ENCODE results near the gene COL5A3. TPM values are rescaled to one million over a fixed set of nuclear protein-coding genes. Genes with fewer than 3 reads are reported as not detected.
"Not testable (repeated sequence)": the region's sequence is repeated elsewhere in the genome, so short reads cannot be mapped to it uniquely, and the experiment has no call there.

COL5A3 gene
- total and polyA plus RNA-seq, 5 donors: 8.6 to 19.1 (median 13.5) TPM

DNA sequence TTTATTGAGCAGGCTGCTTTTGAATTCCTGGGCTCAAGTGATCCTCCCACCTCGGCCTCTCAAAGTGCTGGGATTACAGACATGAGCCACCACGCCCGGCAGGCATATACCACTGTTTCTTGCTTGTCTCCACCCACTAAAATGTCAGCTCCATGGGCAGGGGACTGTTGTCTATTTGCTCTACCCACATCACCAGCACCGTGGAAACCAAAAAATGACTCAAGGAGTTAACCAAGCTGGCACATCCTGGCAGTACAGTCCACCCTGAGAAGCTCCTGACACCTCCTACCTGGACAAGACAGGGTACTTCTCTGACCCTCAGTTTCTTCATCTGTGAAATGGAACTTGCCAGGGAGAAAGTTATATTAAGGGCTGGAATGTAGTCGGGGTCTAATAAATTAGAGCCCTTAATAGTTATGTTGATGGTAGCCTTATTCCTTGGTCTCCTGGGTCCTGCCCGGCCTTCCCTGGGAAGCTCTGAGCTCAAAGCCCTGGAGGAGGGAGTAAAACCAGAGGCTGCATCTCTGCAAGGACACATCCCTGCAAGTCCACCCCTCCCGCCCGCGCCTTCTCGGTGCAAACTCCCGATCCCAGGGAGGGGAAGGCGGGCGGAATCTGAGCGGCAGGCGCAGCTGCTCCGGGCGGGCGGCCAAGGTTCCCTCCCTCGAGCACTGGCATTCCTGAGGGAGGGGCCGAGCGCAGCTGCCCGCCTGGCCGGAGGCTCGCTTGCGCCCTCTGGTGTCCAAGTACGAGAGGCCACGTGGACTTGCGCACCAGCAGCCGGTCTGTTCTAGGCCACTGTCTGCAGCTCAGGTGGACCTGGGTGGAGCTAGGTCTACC, 17.1 kb upstream of the COL5A3 start:
- Histone ChIP-seq H3K9me3 (ENCODE audit: control insufficient read depth, low read length) (no peaks in the 10 kb centered on the region), H3K27ac (ENCODE audit: low read length) (no peak overlapping the region), H3K27me3 (ENCODE audit: control insufficient read depth, insufficient read depth) (no peaks in the 10 kb centered on the region), H3K4me1 (ENCODE audit: control insufficient read depth, insufficient read depth, low read length) (no peaks in the 10 kb centered on the region), H3K4me3 (ENCODE audit: low read length) (no peak overlapping the region)
- WGBS: 10% methylated on average over 29 of the region's 29 CpGs
- peak; percentile 97 to 99 (median 99) for DNase-seq
- peak; percentile 99 for ATAC-seq
- intact Hi-C loops (cut with DNase I): loop anchor here in 3 of 4 donors (2.0 to 5.0 kb wide), 3 partner anchors 93 to 97 kb away; no protein-coding TSS in a partner anchor

DNA sequence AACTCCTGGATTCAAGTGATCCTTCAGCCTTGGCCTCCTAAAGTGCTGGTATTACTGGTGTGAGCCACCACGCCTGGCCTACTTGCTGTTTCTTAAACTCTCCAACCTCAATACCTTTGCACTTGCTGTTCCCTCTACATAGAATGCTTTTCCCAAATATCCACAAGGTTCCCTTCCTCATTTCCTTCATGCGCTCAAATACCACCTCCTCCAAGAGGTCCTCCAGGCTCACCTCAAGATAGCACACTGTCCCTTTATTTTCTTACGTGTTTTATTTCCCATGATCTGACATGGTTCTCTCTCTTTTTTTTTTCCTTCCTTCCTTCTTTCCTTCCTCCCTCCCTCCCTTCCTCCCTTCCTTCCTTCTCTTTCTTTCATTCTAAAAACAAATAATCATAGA, 16.4 kb upstream of the COL5A3 start:
- no peaks in the 10 kb centered on the region for H3K9me3 ChIP-seq (ENCODE audit: control insufficient read depth, low read length)
- 83% methylated on average over 3 of the region's 3 CpGs for WGBS
- no peak overlapping the region for H3K4me3 ChIP-seq (ENCODE audit: low read length)
- no peak for ATAC-seq
- no peak overlapping the region for H3K27ac ChIP-seq (ENCODE audit: low read length)
- no peaks in the 10 kb centered on the region for H3K27me3 ChIP-seq (ENCODE audit: control insufficient read depth, insufficient read depth)
- no peaks in the 10 kb centered on the region for H3K4me1 ChIP-seq (ENCODE audit: control insufficient read depth, insufficient read depth, low read length)
- DNase-seq: no peak
- intact Hi-C loops (cut with DNase I): loop anchor here in 3 of 4 donors (2.0 to 5.0 kb wide), 3 partner anchors 92 to 96 kb away; no protein-coding TSS in a partner anchor

DNA sequence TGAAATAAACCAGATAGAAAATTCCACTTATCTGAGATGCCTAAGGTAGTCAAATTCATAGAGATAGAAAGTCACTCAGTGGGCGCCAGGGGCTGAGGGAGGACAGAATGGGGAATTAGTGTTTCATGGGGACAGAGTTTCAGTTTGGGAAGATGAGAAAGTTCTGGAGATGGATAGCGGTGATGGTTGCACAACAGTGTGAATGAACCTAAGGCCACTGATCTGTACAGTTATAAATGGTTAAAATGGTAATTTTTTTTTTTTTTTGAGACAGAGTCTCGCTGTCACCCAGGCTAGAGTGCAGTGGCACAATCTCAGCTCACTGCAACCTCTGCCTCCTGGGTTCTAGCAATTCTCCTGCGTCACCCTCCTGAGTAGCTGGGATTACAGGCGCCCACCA, 12.8 kb upstream of the COL5A3 start:
- H3K4me3 ChIP-seq (ENCODE audit: low read length); H3K9me3 ChIP-seq (ENCODE audit: control insufficient read depth, low read length); intact Hi-C loops (cut with DNase I); DNase-seq; H3K27ac ChIP-seq (ENCODE audit: low read length); ATAC-seq; H3K4me1 ChIP-seq (ENCODE audit: control insufficient read depth, insufficient read depth, low read length); H3K27me3 ChIP-seq (ENCODE audit: control insufficient read depth, insufficient read depth): not testable (repeated sequence)
- WGBS: 73% methylated on average over 5 of the region's 5 CpGs

DNA sequence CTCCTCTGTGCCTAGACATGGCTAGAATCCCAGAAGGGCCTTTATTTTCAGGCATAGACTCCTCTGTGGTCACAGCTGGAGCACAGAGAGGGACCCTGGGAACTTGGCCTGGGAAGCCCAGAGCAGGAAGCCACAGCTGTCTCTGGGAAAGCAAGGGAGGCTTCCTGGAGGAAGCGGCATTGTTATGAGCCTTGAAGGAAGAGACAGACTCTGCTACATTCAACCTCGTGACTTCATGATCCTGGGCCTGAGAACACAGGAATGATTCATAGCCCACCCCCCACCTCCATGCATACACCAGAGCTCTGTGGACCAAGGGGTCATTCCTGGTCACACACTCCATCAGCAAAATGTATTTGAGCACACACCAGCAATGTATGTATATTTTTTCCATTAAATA, 11.6 kb upstream of the COL5A3 start:
- H3K4me1 ChIP-seq (ENCODE audit: control insufficient read depth, insufficient read depth, low read length): no peaks in the 10 kb centered on the region
- ATAC-seq: no peak
- no peak overlapping the region for H3K4me3 ChIP-seq (ENCODE audit: low read length)
- DNase-seq: no peak
- no peaks in the 10 kb centered on the region for H3K9me3 ChIP-seq (ENCODE audit: control insufficient read depth, low read length)
- no peaks in the 10 kb centered on the region for H3K27me3 ChIP-seq (ENCODE audit: control insufficient read depth, insufficient read depth)
- WGBS: 69% methylated on average over 2 of the region's 2 CpGs
- H3K27ac ChIP-seq (ENCODE audit: low read length): no peak overlapping the region
- intact Hi-C loops (cut with DNase I): no loop called here

DNA sequence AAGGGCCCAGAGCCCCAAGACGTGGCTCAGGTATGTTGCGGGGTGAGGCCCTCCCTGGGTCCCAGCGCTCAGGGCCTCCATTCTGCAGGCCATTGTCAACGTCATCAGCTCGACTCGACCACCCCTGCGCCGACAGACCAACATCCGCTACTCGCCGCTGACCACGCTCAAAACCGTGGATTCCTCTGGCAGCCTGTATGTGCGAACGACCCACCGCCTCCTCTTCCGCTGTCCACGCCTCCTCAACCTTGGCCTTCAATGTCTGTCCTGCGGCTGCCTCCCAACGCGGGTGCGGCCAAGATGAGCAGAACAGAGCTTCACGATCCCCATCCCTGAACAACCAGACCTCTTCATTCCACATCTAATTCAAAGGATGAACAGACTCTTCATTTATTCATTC, 11.1 kb upstream of the COL5A3 start:
- no peaks in the 10 kb centered on the region for H3K4me1 ChIP-seq (ENCODE audit: control insufficient read depth, insufficient read depth, low read length)
- ATAC-seq: no peak
- DNase-seq: no peak
- no peaks in the 10 kb centered on the region for H3K9me3 ChIP-seq (ENCODE audit: control insufficient read depth, low read length)
- no peaks in the 10 kb centered on the region for H3K27me3 ChIP-seq (ENCODE audit: control insufficient read depth, insufficient read depth)
- H3K27ac ChIP-seq (ENCODE audit: low read length): no peak overlapping the region
- no peak overlapping the region for H3K4me3 ChIP-seq (ENCODE audit: low read length)
- WGBS: 86% methylated on average over 23 of the region's 23 CpGs
- intact Hi-C loops (cut with DNase I): no loop called here

DNA sequence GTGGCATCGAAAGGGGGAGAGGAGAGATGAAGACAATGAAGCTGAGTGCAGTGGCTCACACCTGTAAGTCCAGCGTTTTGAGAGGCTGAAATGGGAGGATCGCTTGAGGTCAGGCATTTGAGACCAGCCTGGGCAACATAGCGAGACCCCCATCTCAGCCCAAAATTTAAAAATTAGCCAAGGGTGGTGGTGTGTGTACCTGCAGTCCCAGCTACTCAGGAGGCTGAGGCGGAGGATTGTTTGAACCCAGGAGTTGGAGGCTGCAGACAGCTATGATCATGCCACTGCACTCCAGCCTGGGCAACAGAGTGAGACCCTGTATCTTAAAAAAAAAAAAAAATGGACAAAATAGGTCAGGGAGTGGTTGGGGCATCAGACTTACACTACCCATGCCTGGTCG, 10.5 kb upstream of the COL5A3 start:
- Histone ChIP-seq H3K4me3 (ENCODE audit: low read length) (no peak overlapping the region), H3K4me1 (ENCODE audit: control insufficient read depth, insufficient read depth, low read length) (no peaks in the 10 kb centered on the region), H3K27ac (ENCODE audit: low read length) (no peak overlapping the region), H3K9me3 (ENCODE audit: control insufficient read depth, low read length) (no peaks in the 10 kb centered on the region), H3K27me3 (ENCODE audit: control insufficient read depth, insufficient read depth) (no peaks in the 10 kb centered on the region)
- DNase-seq: no peak
- no peak for ATAC-seq
- intact Hi-C loops (cut with DNase I): no loop called here
- 79% methylated on average over 6 of the region's 6 CpGs for WGBS

DNA sequence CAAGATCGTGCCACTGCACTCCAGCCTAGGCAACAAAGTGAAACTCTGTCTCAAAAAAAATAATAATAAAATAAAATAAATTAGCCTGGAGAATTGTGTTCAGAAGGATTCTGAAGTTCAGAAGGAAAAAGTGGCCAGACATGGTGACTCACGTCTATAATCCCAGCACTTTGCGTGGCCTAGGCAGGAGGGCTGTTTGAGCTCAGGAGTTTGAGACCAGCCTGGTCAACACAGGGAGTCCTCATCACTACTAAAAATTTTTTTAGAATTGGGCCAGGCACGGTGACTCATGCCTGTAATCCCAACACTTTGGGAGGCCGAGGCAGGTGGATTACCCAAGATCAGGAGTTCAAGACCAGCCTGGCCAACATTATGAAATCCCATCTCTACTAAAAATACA, 8.9 kb upstream of the COL5A3 start:
- Histone ChIP-seq H3K27ac (ENCODE audit: low read length) (no peak overlapping the region), H3K9me3 (ENCODE audit: control insufficient read depth, low read length) (no peaks in the 10 kb centered on the region), H3K27me3 (ENCODE audit: control insufficient read depth, insufficient read depth) (no peaks in the 10 kb centered on the region), H3K4me1 (ENCODE audit: control insufficient read depth, insufficient read depth, low read length) (no peaks in the 10 kb centered on the region), H3K4me3 (ENCODE audit: low read length) (no peak overlapping the region)
- DNase-seq (no peak), ATAC-seq (no peak)
- WGBS: 82% methylated on average over 5 of the region's 5 CpGs
- intact Hi-C loops (cut with DNase I): loop anchor here in 1 of 4 donors (5.0 kb wide), 1 partner anchor 82 kb away; the partner anchor contains the start of gene OLFM2

DNA sequence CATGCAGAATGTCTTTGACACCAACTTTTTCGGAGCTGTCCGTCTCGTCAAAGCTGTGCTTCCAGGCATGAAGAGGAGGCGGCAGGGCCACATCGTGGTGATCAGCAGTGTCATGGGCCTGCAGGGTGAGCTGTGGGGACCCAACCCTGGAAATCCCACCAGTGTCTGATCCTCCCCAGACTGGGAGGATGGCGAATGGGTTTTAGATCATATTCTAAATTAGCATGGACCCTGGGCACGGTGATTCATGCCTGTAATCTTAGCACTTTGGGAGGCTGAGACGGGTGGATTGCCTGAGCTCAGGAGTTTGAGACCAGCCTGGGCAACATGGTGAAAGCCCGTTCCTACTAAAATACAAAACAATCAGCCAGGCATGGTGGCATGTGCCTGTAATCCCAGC, 8.5 kb upstream of the COL5A3 start:
- DNase-seq: no peak
- Histone ChIP-seq H3K4me3 (ENCODE audit: low read length) (no peak overlapping the region), H3K4me1 (ENCODE audit: control insufficient read depth, insufficient read depth, low read length) (no peaks in the 10 kb centered on the region), H3K9me3 (ENCODE audit: control insufficient read depth, low read length) (no peaks in the 10 kb centered on the region), H3K27ac (ENCODE audit: low read length) (no peak overlapping the region), H3K27me3 (ENCODE audit: control insufficient read depth, insufficient read depth) (no peaks in the 10 kb centered on the region)
- intact Hi-C loops (cut with DNase I): loop anchor here in 1 of 4 donors (5.0 kb wide), 1 partner anchor 81 kb away; the partner anchor contains the start of gene OLFM2
- ATAC-seq: no peak
- WGBS: 77% methylated on average over 9 of the region's 9 CpGs

DNA sequence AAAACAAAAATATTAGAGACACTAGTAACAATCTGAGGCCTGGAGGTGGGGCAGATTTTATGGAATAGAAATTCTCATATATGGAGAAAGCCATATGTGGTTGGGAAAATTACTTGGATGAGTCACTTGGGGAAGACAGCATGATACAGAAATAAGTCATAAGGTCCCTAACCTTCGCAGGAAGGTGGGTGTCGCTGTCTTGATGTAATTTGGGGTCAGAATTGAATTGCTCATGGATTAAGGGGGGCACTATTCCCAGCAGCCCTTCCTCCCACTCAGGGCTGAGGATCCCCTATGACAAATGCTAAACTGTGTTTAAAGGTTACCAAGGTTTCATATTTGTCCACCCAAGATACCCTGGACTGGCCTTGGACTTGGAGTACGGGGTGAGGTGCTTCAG, 8.0 kb upstream of the COL5A3 start:
- DNase-seq (no peak), ATAC-seq (no peak)
- Histone ChIP-seq H3K4me3 (ENCODE audit: low read length) (no peak overlapping the region), H3K9me3 (ENCODE audit: control insufficient read depth, low read length) (no peaks in the 10 kb centered on the region), H3K4me1 (ENCODE audit: control insufficient read depth, insufficient read depth, low read length) (no peaks in the 10 kb centered on the region), H3K27ac (ENCODE audit: low read length) (no peak overlapping the region), H3K27me3 (ENCODE audit: control insufficient read depth, insufficient read depth) (no peaks in the 10 kb centered on the region)
- WGBS: 80% methylated on average over 3 of the region's 3 CpGs
- intact Hi-C loops (cut with DNase I): loop anchor here in 1 of 4 donors (5.0 kb wide), 1 partner anchor 81 kb away; the partner anchor contains the start of gene OLFM2

DNA sequence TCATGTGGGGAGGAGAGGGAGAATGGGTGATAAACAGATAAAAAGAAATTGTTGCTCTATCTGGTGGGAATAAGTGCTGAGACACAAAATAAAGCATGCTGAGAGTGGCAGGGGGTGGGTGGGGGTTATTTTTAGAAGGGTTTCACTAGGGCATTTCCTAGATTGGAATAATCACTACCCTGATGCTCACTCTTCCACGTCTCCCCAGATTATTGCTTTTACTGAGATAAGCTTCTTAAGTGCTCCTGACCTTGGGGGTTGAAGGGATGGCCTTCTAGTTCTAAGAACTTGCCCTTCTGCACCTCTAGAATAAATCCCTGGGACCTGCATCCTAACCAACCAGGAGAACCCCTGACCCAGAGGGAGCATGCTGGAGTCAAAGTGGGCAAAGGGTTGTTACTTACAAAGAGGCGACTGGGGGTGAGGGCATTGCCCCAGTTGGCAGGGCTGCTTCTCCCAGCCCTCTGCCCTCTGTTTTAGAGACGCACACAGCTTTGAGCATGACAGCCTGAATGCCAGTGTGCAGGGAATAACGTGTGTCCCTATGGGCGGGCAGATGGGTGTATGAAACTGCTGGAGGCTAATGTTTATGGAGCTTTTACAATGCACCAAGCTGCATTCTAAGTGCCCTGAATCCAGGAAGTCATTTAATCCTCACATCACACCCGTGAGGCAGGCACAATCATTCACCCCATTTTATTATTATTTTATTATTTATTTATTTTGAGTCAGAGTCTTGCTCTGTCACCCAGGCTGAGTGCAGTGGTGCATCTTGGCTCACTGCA, 3.7 kb upstream of the COL5A3 start:
- intact Hi-C loops (cut with DNase I): no loop called here
- ATAC-seq: no peak
- DNase-seq: no peak
- WGBS: 40% methylated on average over 6 of the region's 6 CpGs
- H3K4me3 ChIP-seq (ENCODE audit: low read length): no peak overlapping the region
- H3K27me3 ChIP-seq (ENCODE audit: control insufficient read depth, insufficient read depth): no peaks in the 10 kb centered on the region
- no peaks in the 10 kb centered on the region for H3K4me1 ChIP-seq (ENCODE audit: control insufficient read depth, insufficient read depth, low read length)
- H3K9me3 ChIP-seq (ENCODE audit: control insufficient read depth, low read length): no peaks in the 10 kb centered on the region
- no peak overlapping the region for H3K27ac ChIP-seq (ENCODE audit: low read length)

DNA sequence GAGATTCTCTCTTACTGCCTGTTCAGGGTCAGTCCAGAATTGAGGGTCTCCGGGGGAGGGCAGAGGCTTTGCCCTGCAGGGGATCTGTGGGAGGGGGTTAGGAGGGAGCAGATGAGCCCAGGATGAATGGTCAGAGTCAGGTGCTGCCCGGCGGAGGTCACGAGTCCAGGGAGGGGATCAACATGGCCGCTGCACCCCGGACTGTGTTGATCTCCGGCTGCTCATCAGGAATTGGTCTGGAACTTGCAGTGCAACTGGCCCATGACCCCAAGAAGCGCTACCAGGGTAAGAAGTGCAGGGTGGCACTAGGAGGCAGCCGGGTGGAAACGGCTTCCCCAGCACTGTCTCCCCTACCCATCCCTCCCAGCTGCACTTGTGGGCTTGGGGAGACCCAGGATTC, 3.0 kb upstream of the COL5A3 start, which contains the start of gene RDH8:
Gene RDH8, plus strand, starts transcription at position 168 of the 400 bp plus-strand sequence. Its CDS starts 15 bp downstream, at position 183.
- H3K4me3 ChIP-seq (ENCODE audit: low read length): no peak within 1 kb of the TSS
- peak in 1 of 3 donors; percentile 31 for DNase-seq
- H3K27ac ChIP-seq (ENCODE audit: low read length): no peak within 1 kb of the TSS
- H3K27me3 ChIP-seq (ENCODE audit: control insufficient read depth, insufficient read depth): no peaks in the 10 kb centered on the region
- intact Hi-C loops (cut with DNase I): no loop called here
- no peak for ATAC-seq
- H3K9me3 ChIP-seq (ENCODE audit: control insufficient read depth, low read length): no peaks in the 10 kb centered on the region
- 64% methylated on average over 10 of the region's 10 CpGs for WGBS
- H3K4me1 ChIP-seq (ENCODE audit: control insufficient read depth, insufficient read depth, low read length): no peaks in the 10 kb centered on the region
